ENCODE measurements around the gene P2RY6.

P2RY6 gene

DNA sequence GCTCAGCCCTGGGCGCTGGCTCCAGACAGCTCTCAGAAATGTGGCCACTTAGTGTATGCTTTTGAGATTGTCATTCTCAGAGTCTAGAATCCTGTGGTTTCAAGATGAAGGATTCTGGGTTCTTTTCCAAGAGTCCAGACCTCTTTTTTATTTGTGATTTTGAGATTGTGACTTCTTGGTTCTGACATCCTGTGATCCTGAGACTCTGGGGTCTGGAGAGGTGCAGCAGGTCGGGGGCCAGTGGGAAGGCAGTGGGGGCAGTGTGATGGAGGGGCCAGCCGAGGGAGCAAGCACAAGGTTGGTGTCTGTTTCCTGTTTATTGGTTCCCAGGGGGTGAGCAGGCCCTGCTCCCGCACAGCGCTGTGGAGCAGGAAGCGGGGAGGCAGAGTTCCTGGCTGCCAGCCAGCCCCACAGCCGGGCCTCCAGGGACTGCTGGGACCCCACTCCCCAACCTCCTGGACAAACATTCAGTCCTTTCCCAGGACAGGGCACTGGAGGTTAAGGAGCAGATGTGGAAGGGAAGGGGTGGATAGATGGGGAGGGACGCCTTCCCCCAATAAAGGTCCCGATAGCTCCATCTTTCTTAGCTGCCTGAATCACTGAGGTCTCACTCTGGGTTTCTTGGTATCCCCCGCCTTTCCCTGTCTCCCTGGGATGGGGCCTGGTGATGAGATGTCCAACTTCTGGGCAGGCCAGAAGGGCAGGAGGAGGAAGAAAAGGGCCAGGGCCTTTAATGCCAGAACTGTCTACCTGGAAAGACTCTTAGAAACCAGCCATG is 49.7 kb downstream of the P2RY6 start:
- peak; percentile 54 for DNase-seq
- Histone ChIP-seq H3K36me3 (replicated peaks) (no peaks in the 10 kb centered on the region), H3K27ac (peak overlapping the region; percentile 74), H3K4me3 (ENCODE audit: low read depth, low read length) (no peak overlapping the region), H3K27me3 (replicated peaks) (no peaks in the 10 kb centered on the region)
- TF ChIP-seq, protein P1, sequence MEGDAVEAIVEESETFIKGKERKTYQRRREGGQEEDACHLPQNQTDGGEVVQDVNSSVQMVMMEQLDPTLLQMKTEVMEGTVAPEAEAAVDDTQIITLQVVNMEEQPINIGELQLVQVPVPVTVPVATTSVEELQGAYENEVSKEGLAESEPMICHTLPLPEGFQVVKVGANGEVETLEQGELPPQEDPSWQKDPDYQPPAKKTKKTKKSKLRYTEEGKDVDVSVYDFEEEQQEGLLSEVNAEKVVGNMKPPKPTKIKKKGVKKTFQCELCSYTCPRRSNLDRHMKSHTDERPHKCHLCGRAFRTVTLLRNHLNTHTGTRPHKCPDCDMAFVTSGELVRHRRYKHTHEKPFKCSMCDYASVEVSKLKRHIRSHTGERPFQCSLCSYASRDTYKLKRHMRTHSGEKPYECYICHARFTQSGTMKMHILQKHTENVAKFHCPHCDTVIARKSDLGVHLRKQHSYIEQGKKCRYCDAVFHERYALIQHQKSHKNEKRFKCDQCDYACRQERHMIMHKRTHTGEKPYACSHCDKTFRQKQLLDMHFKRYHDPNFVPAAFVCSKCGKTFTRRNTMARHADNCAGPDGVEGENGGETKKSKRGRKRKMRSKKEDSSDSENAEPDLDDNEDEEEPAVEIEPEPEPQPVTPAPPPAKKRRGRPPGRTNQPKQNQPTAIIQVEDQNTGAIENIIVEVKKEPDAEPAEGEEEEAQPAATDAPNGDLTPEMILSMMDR (IDR thresholded peaks at IDR 0.05; ENCODE audit: low read depth, low read length, missing control alignments), result no peak
- in situ Hi-C loops (cut with HindIII; ENCODE audit: low pct_ligation_motif_present, low sequenced_read_pairs), result no loop called here

DNA sequence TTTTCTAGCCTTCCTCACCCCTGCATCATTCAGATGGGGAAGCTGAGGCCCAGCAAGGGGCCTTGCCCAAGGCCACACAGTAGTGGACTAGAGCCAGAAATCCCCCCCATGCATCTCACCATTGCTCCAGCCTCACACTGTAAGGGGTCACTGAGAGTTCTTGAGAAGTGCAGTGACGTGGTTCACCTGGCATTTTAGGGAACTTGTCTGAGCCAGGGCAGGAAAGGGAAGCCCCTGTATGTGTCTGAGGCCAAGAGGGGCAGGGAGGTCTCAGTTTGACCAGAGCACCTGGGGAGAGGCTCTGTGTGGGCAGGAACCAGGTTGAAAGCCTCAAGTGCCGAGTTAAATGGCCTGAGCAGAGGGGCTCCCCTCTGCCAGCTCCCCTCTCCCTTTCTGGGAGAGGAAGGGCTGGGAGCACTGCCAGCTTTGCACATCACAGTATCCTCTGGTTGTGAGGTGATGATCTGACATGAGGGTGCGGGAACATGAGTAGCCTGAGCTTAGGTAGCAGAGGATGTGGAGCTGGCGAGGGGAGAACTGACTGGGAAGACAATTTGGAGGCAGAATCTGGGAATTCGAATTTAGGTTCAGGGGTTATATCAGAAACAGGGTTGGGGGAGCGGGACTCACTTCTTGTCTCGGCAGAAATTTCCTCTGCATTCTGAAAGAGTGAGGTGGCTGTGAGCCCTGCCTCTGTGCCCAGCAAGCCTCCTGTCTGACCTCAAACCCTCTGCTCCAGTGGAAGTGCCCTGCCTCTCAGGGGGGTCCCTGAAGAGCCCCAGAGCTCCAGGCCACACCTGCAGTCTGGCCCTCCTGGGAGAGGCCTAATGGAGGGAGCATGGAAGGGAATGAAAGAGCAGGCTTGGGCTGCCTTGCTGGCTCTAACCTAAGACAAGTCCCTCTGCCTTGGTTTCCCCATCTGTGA is 50.5 kb downstream of the P2RY6 start:
- H3K36me3 ChIP-seq (replicated peaks), result no peaks in the 10 kb centered on the region
- TF ChIP-seq, protein P1 (IDR thresholded peaks at IDR 0.05; ENCODE audit: low read depth, low read length, missing control alignments), result no peak
- H3K4me3 ChIP-seq (ENCODE audit: low read depth, low read length), result no peak overlapping the region
- peak overlapping the region; percentile 74 for H3K27ac ChIP-seq
- peak; percentile 42 for DNase-seq
- no peaks in the 10 kb centered on the region for H3K27me3 ChIP-seq (replicated peaks)
- in situ Hi-C loops (cut with HindIII; ENCODE audit: low pct_ligation_motif_present, low sequenced_read_pairs), result no loop called here

DNA sequence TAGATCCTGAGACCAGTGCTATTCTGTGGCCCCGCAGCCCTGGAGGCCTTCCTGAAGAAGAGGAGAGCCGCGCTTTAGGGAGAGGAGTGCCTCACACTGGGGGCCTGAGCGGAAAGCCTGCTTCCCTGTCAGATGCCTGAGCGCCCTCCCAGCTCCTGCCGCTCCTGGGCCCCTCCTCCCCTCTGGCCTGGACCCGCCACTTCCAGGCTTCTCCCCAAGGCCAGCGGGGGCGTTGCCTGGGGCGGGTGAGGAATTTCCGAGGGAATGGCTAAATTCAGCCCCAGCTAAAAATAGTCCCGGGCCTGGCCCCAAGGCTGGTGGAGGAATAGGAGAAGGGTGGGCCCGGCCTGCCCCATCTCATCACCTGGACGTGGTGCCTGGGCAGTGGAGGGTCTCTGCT is 51.3 kb downstream of the P2RY6 start:
- Histone ChIP-seq H3K27ac (peak overlapping the region; percentile 74), H3K36me3 (replicated peaks) (no peaks in the 10 kb centered on the region), H3K27me3 (replicated peaks) (no peaks in the 10 kb centered on the region), H3K4me3 (ENCODE audit: low read depth, low read length) (no peak overlapping the region)
- in situ Hi-C loops (cut with HindIII; ENCODE audit: low pct_ligation_motif_present, low sequenced_read_pairs), result no loop called here
- DNase-seq, result peak; percentile 35
- TF ChIP-seq, protein P1 (IDR thresholded peaks at IDR 0.05; ENCODE audit: low read depth, low read length, missing control alignments), result no peak

DNA sequence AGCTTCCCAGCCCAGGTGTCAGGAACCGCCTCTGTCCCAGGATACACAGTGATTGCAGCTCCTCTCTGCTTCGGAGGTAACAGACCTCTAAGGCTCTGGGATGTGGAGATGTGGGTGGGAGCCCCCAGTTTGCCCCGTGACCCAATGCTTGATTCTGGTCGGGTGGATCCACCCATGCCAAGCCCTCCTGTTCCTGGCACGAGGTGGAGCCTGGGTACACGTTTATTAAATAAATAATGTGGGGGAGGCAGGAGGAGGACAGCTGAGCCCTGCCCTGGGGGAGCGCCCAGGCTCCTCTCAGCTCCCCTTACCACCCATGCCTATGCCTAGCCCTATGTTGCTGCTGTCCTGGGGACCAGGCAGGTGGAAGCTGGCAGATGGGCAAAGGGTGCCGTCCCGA is 52.0 kb downstream of the P2RY6 start:
- Histone ChIP-seq H3K4me3 (ENCODE audit: low read depth, low read length) (no peak overlapping the region), H3K36me3 (replicated peaks) (no peaks in the 10 kb centered on the region), H3K27me3 (replicated peaks) (no peaks in the 10 kb centered on the region), H3K27ac (peak overlapping the region; percentile 74)
- TF ChIP-seq, protein P1 (IDR thresholded peaks at IDR 0.05; ENCODE audit: low read depth, low read length, missing control alignments), result no peak
- no peak for DNase-seq
- in situ Hi-C loops (cut with HindIII; ENCODE audit: low pct_ligation_motif_present, low sequenced_read_pairs), result no loop called here

DNA sequence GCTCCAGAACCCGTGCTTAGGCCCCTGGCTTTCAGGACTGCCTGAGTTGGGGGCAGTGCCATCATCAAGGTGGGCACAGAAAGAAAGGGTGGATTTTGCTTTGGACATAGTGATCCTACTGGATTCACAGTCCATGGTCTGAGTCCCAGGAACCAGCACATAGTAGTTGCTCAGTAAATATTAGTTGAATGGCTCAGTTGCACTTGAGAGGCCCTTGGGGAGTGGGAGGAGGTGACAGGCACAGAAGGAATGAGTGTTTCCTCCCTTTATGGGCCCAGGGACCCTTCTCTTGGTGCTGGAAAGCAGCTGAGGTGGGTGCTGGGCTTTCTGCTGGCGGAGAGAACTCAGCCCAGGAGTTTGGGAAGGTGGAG is 52.5 kb downstream of the P2RY6 start:
- no peaks in the 10 kb centered on the region for H3K27me3 ChIP-seq (replicated peaks)
- no peak for DNase-seq
- peak overlapping the region; percentile 74 for H3K27ac ChIP-seq
- TF ChIP-seq, protein P1 (IDR thresholded peaks at IDR 0.05; ENCODE audit: low read depth, low read length, missing control alignments), result no peak
- H3K36me3 ChIP-seq (replicated peaks), result no peaks in the 10 kb centered on the region
- in situ Hi-C loops (cut with HindIII; ENCODE audit: low pct_ligation_motif_present, low sequenced_read_pairs), result no loop called here
- H3K4me3 ChIP-seq (ENCODE audit: low read depth, low read length), result no peak overlapping the region
